ENCODE data around the gene LRP1B.

- TF ChIP-seq CTCF (IDR thresholded peaks at IDR 0.05): no peak
- no peak for TF ChIP-seq POLR2A (IDR thresholded peaks at IDR 0.05)
Observed at GRCh38 chr2:141313972-141314371, 816.8 kb downstream of the LRP1B start.

Data from tibial nerve (tissue), 3 donors.